Measurements from ENCODE around the gene DIAPH2.
A peak's percentile ranks its signal among the peaks of the same experiment; 100 is the strongest.

The DIAPH2 gene

DNA sequence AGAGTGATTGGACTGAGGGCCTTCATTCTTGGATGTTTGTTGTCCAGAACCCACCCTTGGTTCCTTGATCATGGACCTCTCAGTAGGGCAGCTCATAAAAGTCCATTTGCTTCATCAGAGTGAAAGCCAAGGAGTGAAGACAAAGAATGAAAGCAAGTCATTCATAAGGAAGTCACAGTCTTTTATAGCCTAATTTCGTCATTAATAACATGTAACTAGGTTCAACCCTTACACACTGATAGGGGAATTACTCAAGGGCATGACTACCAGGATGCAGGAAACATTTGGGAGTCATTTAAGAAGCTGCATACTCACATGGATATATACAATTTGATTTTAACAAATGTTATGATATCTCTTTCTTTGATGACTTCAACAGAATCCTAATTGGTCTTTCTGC lies 294.3 kb downstream of the DIAPH2 start:
- no peak for DNase-seq (ENCODE audit: low spot score)

DNA sequence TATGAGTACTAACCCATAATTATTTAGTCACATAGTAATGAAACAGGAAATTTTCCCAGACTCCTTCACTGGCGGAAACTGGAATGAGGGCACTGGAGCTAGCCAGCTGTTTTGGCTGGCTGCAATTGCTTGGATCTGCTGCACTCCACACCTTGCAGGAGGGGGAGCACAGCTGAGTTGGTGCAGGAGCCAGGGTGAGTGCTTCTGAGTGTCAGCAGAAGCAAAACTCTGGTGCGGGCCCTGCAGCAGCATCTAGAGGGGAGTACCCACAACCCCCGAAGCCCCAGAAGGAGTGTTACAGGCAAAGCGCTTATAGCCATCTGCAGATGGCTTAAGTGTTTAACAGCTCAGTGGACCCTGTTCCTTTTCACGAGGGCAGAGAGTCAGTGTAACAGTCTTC lies 295.1 kb downstream of the DIAPH2 start:
- DNase-seq (ENCODE audit: low spot score) = no peak

DNA sequence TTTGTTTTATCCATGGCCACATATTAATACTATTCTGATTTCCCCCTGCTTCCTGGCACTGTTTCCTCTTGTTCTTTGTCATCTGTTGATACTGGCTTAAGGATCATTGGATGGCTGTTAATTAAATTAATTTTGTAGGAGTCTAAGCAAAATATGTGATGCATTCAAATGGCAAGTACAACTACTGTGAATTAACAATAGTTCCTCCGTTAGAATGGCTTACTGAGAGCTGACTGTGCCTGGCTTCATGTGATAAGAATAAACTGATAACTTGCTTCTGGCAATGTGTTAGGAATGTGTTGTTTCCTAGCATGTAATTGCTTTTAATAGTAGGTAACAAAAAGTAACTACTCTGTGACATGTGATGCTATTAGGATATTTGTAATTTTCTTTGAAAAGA lies 297.5 kb downstream of the DIAPH2 start:
- no peak for DNase-seq (ENCODE audit: low spot score)

DNA sequence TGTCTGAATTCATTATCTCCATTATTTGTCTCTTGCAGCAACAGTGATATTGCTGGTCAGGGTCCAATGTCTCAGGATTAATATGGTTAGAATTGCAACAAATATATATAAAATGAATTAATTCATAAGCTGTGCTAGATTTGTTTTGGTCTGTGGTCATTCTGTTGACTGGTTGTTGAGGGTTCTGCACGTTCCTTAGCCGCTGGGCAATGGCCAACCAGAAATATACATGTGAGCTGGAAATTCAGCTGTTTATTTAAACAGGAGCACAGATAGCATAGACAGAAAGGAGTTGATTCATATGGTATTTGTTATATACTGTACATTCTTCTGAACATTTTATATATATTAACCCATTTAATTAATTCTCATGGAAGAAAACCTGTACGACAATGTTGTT lies 299.9 kb downstream of the DIAPH2 start:
- no peak for DNase-seq (ENCODE audit: low spot score)

DNA sequence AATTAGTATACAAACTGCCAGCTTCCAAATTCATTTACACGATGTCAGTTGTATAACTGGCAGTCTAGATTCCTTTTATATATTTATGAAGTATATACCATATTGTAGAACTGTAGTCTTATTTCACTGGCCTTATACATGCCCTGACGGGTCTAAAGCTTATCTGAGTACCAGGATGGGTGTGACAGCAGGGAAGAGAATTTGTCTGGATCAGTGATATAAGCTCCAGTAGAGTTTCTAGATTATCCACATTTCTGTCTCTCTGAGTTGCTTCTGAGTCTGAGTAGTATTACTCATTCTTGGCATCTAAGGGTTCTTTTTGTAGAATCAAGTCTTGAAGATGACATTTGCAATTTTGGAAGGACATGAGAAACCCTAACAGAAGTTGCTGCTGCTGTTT lies 300.4 kb downstream of the DIAPH2 start:
- DNase-seq (ENCODE audit: low spot score) = no peak

DNA sequence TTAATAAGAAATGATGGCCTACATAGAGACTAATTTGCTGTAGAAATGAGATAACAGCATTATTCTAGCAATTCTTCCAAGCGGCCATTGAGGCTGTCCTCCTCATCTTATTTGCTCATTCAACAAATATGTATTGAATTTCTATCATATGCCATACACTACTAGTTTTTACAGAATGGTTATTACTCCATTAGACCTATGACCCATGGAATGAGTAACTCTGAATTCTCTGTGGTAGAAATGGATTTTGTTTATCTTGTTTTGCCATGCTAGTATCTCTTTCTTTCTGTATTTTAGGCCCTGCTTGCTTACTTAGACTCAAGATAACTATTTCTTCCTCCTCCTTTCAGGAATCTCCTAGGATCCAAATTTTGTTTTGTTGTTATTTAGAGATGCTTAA lies 302.6 kb downstream of the DIAPH2 start:
- no peak for DNase-seq (ENCODE audit: low spot score)

DNA sequence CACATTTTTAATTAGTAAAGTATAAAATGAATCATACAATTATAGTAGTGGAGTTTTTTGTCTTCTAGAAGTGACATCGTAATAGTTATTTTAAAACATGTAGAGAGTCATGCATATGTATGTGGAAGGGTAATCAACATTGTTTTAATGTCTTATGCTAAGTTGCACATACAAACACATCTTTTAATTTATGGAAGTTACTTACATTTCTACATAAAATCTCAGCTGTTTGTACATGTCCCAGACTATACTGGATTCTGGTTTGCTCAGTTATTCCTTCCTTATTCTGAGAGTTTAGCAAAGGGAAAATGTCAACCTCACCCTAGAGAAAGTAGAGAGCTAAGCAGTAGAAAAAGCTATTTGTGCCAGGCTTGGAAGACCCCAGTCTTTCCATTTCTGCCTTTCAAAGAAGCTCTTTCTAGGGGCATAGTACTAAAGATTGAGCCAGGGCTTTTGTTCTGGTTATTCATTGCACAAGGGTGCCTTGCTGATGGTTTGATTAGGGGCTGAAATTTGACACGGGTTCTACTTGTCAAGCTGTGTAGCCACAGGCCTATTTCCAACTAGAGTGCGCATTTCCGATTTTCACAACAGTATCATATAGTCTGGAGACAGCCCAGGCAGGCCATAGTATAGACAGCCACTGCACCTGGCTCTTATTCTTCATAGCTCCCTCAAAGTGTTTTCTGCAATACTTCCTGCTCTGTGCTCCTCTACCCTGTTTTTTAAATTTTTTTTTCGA lies 305.4 kb downstream of the DIAPH2 start:
- DNase-seq (ENCODE audit: low spot score) = no peak

DNA sequence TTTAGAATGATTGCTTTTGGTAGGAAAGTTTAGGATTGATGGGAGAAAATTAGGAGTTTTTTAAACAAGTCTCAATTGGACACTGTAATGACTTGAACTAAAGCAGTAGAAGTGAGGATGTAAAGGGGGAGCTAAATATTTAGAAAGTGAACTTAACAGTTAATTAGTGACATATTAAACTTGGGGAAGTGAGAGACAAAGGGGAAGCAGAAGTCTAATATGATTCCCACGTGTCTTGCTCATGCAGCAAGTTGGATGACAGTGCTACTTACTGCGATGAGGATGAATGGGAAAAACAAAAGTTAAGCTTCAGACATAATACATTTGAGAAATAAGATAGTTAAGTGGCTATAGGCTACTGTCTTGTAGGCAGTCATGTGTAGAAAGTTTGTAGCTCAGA lies 309.5 kb downstream of the DIAPH2 start:
- DNase-seq (ENCODE audit: low spot score) = no peak

DNA sequence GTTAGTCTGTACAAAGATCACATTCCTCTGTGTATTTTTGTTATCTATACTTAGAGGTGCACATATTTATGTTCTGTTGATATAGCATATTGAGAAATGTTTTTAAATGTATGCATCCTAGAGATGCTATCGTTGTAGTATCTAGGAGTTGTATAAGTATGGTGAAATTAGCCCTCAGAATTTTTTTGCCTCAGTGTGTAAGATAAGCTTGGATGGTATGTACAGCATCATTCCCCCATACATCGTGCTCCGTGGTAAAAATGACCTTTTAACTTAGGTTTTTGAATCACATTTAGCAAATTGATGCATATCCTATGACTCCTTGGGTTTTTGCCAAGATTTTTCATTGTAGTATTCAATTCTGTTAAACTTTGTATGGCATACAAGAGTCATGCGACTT lies 312.6 kb downstream of the DIAPH2 start:
- DNase-seq (ENCODE audit: low spot score) = no peak

DNA sequence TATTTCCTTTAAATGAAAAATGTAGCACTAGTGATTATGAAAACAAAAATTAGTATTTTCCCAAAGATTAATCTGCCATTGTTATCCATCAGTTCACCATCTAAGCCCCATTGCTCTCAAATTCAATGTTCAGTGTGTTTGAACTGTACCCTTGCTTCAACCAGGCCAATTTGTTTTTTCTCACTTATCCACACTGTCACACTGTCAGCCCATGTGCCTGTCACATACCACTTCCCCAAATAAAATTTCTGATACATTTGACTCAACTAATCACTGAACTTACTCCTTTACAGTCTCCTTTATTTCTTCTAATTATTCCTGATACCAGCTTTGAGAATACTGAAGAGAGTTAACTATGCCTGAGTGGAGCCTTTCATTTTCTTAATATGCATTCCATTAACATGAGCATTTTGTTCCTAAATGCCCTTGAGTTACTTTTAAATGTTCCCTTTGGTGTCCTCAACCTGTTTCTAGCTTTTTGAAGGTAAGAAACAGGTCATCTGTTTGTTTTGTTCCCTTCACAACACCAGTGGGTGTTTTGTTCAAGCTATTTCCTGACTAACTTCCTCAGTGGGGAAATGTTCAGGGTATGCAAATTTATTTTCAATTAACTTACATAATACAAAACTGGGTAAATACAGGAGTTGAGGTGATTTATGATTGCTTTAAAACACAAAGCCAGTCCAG lies 316.2 kb downstream of the DIAPH2 start:
- DNase-seq (ENCODE audit: low spot score) = no peak

DNA sequence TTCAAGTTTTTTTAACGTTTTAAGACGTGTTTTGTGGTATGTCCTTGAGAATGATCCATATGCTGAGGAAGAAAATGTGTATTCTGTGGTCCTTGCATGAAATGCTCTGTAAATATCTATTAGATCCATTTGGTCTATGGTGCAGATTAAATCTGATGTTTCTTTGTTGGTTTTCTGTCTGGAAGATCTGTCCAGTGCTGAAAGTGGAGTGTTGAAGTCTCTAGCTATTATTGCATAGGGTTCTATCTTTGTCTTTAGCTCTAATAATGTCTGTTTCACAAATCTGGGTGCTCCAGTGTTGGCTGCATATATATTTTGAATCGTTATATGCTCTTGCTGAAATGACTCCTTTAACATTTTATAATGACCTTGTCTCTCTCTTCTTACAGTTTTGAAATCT lies 321.5 kb downstream of the DIAPH2 start:
- DNase-seq (ENCODE audit: low spot score) = no peak

DNA sequence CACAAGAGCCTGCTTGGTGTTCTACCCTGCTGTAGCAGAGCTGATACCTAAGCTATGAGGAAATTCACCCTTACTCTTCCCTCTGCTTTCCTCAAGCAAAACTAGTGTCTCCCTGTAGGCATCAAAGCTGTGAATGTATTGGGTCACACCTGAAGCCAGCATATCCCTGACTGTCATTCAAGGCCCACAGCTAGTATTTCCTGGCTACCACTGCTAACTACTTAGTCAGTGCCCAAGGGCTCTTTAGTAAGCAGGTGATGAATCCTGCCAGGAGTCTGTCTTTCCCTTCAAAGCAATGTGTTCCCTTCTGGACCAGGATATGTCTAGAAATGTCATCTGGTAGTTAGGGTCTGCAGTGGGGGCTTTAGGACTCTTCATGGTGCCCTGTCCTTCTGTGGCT lies 324.7 kb downstream of the DIAPH2 start:
- no peak for DNase-seq (ENCODE audit: low spot score)

DNA sequence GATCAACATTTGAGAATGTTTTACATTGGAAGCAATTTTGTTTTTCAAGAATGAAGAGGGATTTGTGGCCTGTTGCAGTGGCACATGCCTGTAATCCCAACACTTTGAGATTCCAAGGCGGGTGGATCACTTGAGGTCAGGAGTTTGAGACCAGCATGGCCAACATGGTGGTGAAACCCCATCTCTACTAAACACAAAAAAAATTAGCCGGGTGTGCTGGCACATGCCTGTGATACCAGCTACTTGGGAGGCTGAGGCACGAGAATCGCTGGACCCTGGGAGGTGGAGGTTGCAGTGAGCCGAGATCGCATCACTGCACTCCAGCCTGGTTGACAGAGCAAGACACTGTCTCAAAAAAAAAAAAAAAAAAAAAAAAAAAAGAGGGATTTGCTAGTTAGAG lies 326.9 kb downstream of the DIAPH2 start:
- no peak for DNase-seq (ENCODE audit: low spot score)

DNA sequence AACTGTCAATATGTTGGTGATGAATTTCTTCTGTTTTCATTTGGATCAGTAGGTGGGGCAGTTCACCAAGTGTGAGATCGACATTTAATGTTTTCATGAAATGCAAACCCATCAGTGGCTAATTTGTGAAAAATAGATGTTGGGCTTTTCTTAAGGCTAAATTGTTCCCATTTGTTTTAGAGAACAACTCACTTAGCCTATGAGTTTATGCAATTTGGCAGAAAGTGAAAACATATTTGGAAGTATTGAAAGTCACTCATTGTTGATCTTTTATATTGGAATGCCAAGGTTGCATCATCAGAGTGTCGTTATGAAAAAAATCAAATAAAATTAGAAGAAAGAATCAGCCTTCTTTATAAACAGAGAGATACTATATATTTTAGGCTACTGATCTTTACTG lies 331.5 kb downstream of the DIAPH2 start:
- DNase-seq (ENCODE audit: low spot score) = no peak

DNA sequence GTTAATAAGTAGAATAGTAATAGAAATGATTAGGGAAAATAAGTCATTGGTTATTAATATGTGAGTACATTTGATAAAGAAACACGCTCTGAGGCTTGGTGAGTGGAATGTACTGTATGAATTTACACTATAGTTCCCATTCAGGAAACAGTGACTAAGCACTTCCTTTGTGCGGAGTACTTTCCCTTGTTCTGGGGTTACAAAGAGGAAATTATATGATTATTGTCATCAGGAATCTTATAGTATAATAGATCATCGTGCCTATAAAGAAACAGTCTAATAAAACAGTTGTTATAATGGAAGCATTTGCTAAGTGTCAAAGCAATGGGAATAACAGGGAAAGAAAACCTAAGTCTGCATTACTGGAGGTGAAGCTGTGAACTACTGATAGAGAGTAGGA lies 337.0 kb downstream of the DIAPH2 start:
- DNase-seq (ENCODE audit: low spot score) = no peak

DNA sequence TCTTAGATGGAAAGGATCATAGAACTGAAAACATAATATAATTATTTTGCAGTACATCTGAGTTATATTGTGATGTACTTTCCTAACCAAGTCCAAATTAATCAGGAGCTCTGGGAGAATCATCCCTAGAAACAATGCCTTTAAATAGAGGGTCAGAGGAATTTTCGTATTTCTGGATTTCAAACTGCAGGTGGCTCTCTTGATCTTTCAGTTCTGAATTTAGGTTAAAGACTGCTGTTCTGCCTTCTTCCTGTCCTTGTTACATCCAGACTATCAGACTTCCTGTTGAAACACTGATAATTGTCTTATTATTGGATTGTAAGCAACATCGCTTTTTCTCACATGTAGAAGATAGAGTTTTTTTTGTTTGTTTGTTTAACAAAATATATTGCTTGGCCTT lies 341.8 kb downstream of the DIAPH2 start:
- DNase-seq (ENCODE audit: low spot score) = no peak

DNA sequence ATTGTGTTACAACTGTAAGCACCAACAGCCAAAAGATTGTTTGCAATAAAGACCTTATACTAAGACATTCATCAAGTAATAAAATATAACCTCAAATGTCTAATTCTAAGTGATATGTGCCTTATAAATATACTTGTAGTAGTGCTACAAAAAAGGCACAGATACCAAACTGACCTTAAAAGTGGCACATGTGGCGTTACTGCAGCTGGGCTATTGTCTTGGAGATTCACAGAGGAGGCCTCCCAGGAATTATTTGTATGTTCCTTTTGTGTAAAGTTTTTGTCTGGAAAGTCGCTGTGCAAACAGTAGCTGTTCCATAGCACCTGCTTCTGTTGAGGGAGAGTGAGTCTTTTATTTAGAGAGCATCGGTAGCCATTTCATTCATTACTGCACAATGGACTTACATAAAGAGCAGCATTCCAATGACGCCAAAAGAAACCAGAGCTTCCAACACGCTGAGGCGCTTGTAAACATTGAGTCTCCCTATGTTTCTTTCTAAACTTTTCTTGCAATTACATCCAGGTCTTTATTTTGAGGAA lies 342.8 kb downstream of the DIAPH2 start:
- no peak for DNase-seq (ENCODE audit: low spot score)

DNA sequence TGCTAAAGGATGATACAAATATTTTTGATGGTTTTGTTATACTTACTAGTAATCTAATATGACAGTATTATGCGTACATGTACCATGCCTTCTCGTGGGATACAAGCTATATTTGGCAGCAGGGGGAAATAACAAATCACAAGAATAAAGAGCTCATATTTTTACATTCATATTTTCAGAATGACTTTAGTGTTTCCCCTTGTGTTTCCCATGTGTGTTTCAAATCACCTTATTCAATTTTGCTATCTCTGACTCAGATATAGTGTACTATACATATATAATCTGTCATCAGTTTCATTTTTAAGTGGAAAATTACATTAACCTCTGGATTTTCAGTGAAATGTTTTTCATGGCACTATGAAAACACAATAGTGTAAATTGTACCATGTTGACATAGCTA lies 345.8 kb downstream of the DIAPH2 start:
- no peak for DNase-seq (ENCODE audit: low spot score)

DNA sequence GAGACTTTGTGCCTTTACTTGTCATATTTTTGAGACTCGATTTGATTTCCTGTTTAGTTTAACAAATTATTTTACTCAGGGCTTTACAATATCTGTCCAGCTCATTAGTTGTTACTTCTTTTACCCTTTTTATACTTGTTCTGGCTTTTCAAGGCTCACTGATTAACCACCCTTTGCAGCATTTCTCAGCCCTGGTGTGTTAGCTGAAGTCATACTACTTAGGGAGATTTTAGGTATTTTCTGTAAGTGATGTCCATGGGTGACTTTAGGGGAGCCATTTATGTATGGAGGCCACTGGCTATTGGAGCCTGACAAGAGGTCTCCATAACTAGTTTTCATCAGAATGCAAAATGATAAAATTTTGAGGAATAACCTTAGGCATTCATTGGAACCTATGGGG lies 346.3 kb downstream of the DIAPH2 start:
- no peak for DNase-seq (ENCODE audit: low spot score)

DNA sequence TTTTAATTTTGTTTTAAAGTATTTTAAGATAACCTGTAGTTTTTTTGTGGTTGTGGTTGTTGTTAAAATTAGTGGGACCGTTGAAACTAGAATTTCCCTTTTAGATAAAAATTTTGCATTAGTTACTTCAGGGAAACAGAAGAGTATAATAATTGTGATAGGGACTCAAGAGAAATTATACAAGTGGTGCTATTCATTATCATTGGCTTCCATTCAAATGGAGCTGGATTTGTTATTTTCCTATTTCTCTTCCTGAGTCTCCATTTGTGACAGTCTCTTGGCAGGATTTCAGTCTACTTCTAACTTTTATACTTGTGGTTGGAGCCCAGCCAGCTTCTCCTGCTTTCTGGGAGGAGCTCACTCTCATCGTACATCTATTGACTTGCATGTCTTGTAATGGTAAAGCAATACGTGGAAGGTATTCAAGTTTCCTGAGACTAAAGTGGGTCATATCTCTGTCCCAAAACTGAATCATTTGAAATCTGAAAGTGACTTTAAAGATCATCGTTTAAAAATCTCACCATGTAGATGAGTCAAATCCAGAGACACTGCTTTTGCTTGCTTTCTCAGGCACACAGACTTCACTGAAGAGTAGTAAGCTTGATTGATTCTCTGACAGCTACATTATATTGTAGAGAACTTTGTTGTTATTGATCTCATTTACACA lies 354.9 kb downstream of the DIAPH2 start:
- peak; percentile 2 for DNase-seq (ENCODE audit: low spot score)

DNA sequence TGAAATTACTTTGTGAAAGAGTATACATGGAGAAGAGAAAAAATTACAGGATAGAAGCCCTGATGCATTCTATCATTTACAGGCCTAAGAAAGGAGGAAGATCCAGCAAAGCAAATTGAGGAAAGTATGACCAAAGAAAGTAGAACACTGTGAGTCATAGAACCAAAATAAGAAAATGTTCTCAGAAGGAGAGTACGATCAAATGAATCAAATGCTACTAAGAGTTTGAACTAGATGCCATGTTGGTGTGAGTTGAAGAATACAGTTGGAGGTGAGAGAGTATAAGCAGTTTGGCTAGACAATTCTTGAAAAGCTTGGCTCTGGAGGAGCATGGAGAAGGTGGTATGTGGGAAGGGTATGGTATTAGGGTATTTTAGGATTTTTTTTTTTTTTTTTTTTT lies 360.8 kb downstream of the DIAPH2 start:
- DNase-seq (ENCODE audit: low spot score) = no peak

DNA sequence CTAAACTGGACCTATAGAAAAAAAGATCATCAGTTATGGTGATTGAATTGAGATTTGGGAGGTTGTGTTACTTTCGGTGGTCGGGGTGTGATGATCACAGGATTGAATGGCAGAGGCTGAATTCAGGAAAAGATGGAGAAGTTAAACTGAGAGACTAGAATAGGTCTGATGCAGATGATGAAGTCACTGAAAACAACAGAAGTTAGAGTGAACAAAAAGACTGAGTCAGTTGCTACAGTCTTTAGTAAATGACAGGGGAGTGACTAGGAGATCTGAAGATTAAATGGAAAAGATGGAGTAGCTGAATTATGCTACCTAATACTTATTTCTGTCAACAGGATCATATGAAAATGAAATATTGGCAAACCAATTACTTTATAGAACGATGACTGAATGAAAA lies 362.2 kb downstream of the DIAPH2 start:
- no peak for DNase-seq (ENCODE audit: low spot score)

DNA sequence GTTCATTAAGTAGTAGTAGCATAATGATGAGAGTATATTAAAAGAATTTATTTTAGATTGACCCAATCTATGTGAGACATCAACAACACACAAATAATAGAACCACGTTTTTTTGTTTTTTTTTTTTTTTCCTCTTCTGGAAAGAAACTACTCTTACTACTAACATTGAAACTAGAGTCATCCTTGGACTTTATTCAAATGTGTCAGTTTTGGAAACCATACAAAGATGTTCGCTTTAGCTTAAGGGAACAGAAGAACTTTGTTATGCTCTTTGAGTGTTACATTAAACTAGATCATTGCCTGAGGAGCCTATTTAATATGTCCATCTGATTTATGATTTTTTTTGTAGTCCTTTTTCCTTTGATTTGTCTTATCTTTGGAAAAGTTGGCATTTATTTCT lies 365.8 kb downstream of the DIAPH2 start:
- DNase-seq (ENCODE audit: low spot score) = no peak
